ENCODE results near the gene OPN3.

DNA sequence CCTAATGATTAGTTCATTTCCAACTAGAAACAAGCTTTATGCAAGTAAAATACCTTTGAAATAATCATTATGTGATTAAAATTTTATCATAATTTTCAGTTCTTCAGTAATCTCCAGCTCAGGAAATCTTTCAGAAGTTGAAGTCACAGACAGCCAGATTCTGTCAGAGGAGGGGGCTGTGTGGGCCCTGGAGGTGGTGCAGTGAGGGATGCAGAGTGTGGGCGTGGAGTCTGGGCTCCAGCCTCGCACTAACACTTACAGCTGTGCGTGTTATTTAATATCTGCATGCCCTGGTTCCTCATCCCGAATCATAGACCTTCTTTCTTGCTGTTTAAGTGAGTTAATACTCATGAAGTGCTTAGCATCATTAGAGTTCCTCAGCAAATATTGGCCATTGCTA lies 35.8 kb upstream of the OPN3 start:
- no peak for TF ChIP-seq CTCF (IDR thresholded peaks at IDR 0.05)
- TF ChIP-seq POLR2A (IDR thresholded peaks at IDR 0.05): no peak

Measured in uterus (tissue), 2 donors.